ENCODE results near the gene C19orf47. TPM values are rescaled to one million over a fixed set of nuclear protein-coding genes. Genes with fewer than 3 reads are reported as not detected.
A peak's percentile ranks its signal among the peaks of the same experiment; 100 is the strongest.

The C19orf47 gene
- total RNA-seq, 1 donor from 2014 or later: 10.6 TPM

- Histone ChIP-seq H3K36me3 (no peaks in the 10 kb centered on the region), H3K27ac (no peak overlapping the region), H2AFZ (replicated peaks) (no peak overlapping the region), H4K20me1 (ENCODE audit: low read depth) (no peaks in the 10 kb centered on the region), H3F3A (ENCODE audit: low read depth) (no peaks in the 10 kb centered on the region), H3K27me3 (no peaks in the 10 kb centered on the region), H3K9ac (no peak overlapping the region), H3K4me1 (no peaks in the 10 kb centered on the region), H3K4me3 (no peak overlapping the region), H3K9me3 (ENCODE audit: low read depth) (no peaks in the 10 kb centered on the region), H3K79me2 (ENCODE audit: low read depth) (peaks cover 19% of the 10 kb centered on the region), H3K4me2 (no peak overlapping the region)
- Mint-ChIP-seq H3K27ac (no peak overlapping the region), H3K27me3 (ENCODE audit: insufficient read depth, low read depth) (no peaks in the 10 kb centered on the region), H3K4me3 (no peak overlapping the region), H3K4me1 (peaks cover under 1% of the 10 kb centered on the region), H3K36me3 (peaks cover 6% of the 10 kb centered on the region), H3K9me3 (no peaks in the 10 kb centered on the region)
- DNase-seq (ENCODE audit: low spot score): no peak
- TF ChIP-seq EZH2phosphoT487 (IDR thresholded peaks at IDR 0.05) (no peak), EZH2 (IDR thresholded peaks at IDR 0.05) (no peak), CTCF (IDR thresholded peaks at IDR 0.05) (no peak)
These were observed 6.4 kb downstream of the C19orf47 start for GRCh38 chr19:40341601-40342482.

GRCh38 chr19:40339018-40339728, 9.0 kb downstream of the C19orf47 start:
- H3K27ac Mint-ChIP-seq: no peak overlapping the region
- H3F3A ChIP-seq (ENCODE audit: low read depth): no peaks in the 10 kb centered on the region
- no peaks in the 10 kb centered on the region for H3K9me3 ChIP-seq (ENCODE audit: low read depth)
- H3K79me2 ChIP-seq (ENCODE audit: low read depth): peaks cover 6% of the 10 kb centered on the region
- no peak overlapping the region for H2AFZ ChIP-seq (replicated peaks)
- H3K27ac ChIP-seq: no peak overlapping the region
- no peaks in the 10 kb centered on the region for H3K4me1 ChIP-seq
- no peak for DNase-seq (ENCODE audit: low spot score)
- H3K9me3 Mint-ChIP-seq: no peaks in the 10 kb centered on the region
- no peaks in the 10 kb centered on the region for H3K4me1 Mint-ChIP-seq
- no peak overlapping the region for H3K4me3 ChIP-seq
- TF ChIP-seq EZH2 (IDR thresholded peaks at IDR 0.05): no peak
- TF ChIP-seq EZH2phosphoT487 (IDR thresholded peaks at IDR 0.05): no peak
- TF ChIP-seq CTCF (IDR thresholded peaks at IDR 0.05): no peak
- H3K9ac ChIP-seq: peak overlapping the region; percentile 37
- H3K36me3 ChIP-seq: no peaks in the 10 kb centered on the region
- H3K4me3 Mint-ChIP-seq: no peak overlapping the region
- peaks cover 9% of the 10 kb centered on the region for H3K36me3 Mint-ChIP-seq
- no peak overlapping the region for H3K4me2 ChIP-seq
- H4K20me1 ChIP-seq (ENCODE audit: low read depth): no peaks in the 10 kb centered on the region
- no peaks in the 10 kb centered on the region for H3K27me3 Mint-ChIP-seq (ENCODE audit: insufficient read depth, low read depth)
- H3K27me3 ChIP-seq: no peaks in the 10 kb centered on the region

DNA sequence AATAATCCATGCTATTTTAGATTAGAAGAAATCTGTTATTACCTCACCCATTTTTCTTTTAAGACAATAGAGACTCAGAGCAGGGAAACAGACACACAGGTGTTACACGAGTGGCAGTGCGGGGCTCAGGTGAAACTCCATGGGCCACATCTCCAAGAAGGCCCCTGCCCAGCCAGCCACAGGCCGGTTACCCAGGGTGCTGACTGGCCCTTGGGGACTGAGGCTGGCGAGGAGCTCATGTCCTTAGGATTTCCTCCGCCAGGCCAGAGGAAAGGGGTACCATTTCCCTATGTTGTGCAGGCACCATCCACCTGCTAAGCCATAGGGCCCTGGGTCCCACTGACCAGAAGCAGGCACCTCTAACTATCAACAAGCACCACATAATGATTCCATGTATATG, 10.6 kb downstream of the C19orf47 start:
- H3K27ac ChIP-seq: no peak overlapping the region
- H3K9me3 Mint-ChIP-seq: no peaks in the 10 kb centered on the region

More for the DNA sequence above, 10.6 kb downstream of the C19orf47 start:
- H3K9me3 ChIP-seq (ENCODE audit: low read depth): no peaks in the 10 kb centered on the region
- H3F3A ChIP-seq (ENCODE audit: low read depth): no peaks in the 10 kb centered on the region
- H4K20me1 ChIP-seq (ENCODE audit: low read depth): no peaks in the 10 kb centered on the region
- TF ChIP-seq CTCF (IDR thresholded peaks at IDR 0.05) (no peak), EZH2 (IDR thresholded peaks at IDR 0.05) (no peak), EZH2phosphoT487 (IDR thresholded peaks at IDR 0.05) (no peak)
- Mint-ChIP-seq H3K27ac (no peak overlapping the region), H3K4me3 (no peak overlapping the region), H3K27me3 (ENCODE audit: insufficient read depth, low read depth) (no peaks in the 10 kb centered on the region), H3K36me3 (peaks cover 18% of the 10 kb centered on the region), H3K4me1 (no peaks in the 10 kb centered on the region)
- no peak overlapping the region for H3K4me2 ChIP-seq
- H2AFZ ChIP-seq (replicated peaks): no peak overlapping the region
- peaks cover 6% of the 10 kb centered on the region for H3K79me2 ChIP-seq (ENCODE audit: low read depth)
- H3K4me1 ChIP-seq: no peaks in the 10 kb centered on the region
- no peak overlapping the region for H3K4me3 ChIP-seq
- no peaks in the 10 kb centered on the region for H3K36me3 ChIP-seq
- H3K9ac ChIP-seq: no peak overlapping the region
- no peak for DNase-seq (ENCODE audit: low spot score)
- H3K27me3 ChIP-seq: no peaks in the 10 kb centered on the region

All from neural progenitor cell (in vitro differentiated cells).